Sigmoid colon (tissue), 7 donors: ENCODE data around the gene INAVA. TPM values are rescaled to one million over a fixed set of nuclear protein-coding genes. Genes with fewer than 3 reads are reported as not detected.
A peak's percentile ranks its signal among the peaks of the same experiment; 100 is the strongest.

Experiments used
- DNase-seq: peaks from one replicate; pipeline ENCODE4 v3.0.0-alpha.2; 2019
- H3K27ac ChIP-seq, 4 donors: fragments of 200-600 bp; sonication (generic); one replicate each; pipeline ENCODE4 v1.5.1; 2016 to 2019; ENCODE audit warnings: mild to moderate bottlenecking in 1 of 4
- H3K27me3 ChIP-seq, 3 donors: fragments of 200-600 bp; sonication (generic); one replicate each; pipeline ENCODE4 v1.5.1; 2019; ENCODE audit warnings: mild to moderate bottlenecking in 1 of 3
- H3K36me3 ChIP-seq, 4 donors: fragments of 200-600 bp; sonication (generic); one replicate each; pipeline ENCODE4 v1.5.1; 2016 to 2019
- H3K4me1 ChIP-seq, 4 donors: fragments of 200-600 bp; sonication (generic); one replicate each; pipeline ENCODE4 v1.5.1; 2017 to 2019
- H3K4me3 ChIP-seq, 4 donors: fragments of 200-600 bp; sonication (generic); one replicate each; pipeline ENCODE4 v1.5.1; 2017 to 2019; ENCODE audit warnings: mild to moderate bottlenecking in 2 of 4, moderate library complexity in 1 of 4
- H3K9me3 ChIP-seq, 4 donors: fragments of 200-600 bp in 3 of 4; sonication (generic) in 3 of 4; one replicate each; pipeline versions ENCODE4 v1.5.1 to v1.6.1; 2013 to 2019
- CTCF ChIP-seq, 4 experiments: fragments of 450-650 bp in 3 of 4; fragments of 200-600 bp in 1 of 4; IDR thresholded peaks; one replicate each; pipeline ENCODE4 v1.5.1; 2016 to 2019; ENCODE audit warnings: antibody characterized with exemption in 4 of 4, mild to moderate bottlenecking in 3 of 4, moderate library complexity in 2 of 4
- EP300 ChIP-seq, 4 donors: sonication (generic); formaldehyde crosslinking; IDR thresholded peaks; one replicate each; pipeline ENCODE4 v1.6.1; 2017; ENCODE audit warnings: antibody characterized with exemption in 4 of 4
- POLR2A ChIP-seq, 2 donors: fragments of 450-650 bp; IDR thresholded peaks; one replicate each; pipeline ENCODE4 v1.6.1; 2016; ENCODE audit warnings: antibody characterized with exemption in 2 of 2, mild to moderate bottlenecking in 2 of 2, moderate library complexity in 2 of 2
- POLR2AphosphoS5 ChIP-seq, 4 donors: sonication (generic); formaldehyde crosslinking; IDR thresholded peaks; one replicate each; pipeline ENCODE4 v1.6.1; 2017; ENCODE audit warnings: antibody characterized with exemption in 4 of 4
- WGBS, 2 donors: extraction: QIAGEN DNeasy Blood & Tissue Kit; methylation state at CpG; one replicate each; pipeline ENCODE4 v1.1.7; 2013; 5-methylcytosine and 5-hydroxymethylcytosine counted together
- intact Hi-C: fragments of 100-400 bp; cut with DNase I; formaldehyde crosslinking; loops from one replicate; pipeline ENCODE4 v1.15.1; 2023
- polyA plus RNA-seq, 3 donors: library from polyadenylated mRNA; stranded (reverse); fragments of 200-250 nt; gene quantifications; one replicate each; pipeline ENCODE4 v1.2.3, GENCODE V29; 2013
- total RNA-seq, 4 donors: library from RNA; depleted of rRNA; stranded (reverse); fragments of >200 nt; gene quantifications; one replicate each; pipeline ENCODE4 v1.1.0, GENCODE V29; 2016
- donor health status: healthy with polysubstance abuse.
- donor health status: Bipolar disorder and iron deficiency.
- donor health status: healthy.

The INAVA gene
- total and polyA plus RNA-seq, 7 donors, result 0.27 to 176 (median 1.4) TPM

- intact Hi-C loops, result no loop called here
- H3K36me3 ChIP-seq, result no peaks in the 10 kb centered on the region
- no peak for TF ChIP-seq POLR2AphosphoS5 (IDR thresholded peaks at IDR 0.05)
- no peak for TF ChIP-seq CTCF (IDR thresholded peaks at IDR 0.05)
- no peak for TF ChIP-seq EP300 (IDR thresholded peaks at IDR 0.05)
- TF ChIP-seq POLR2A (IDR thresholded peaks at IDR 0.05), result no peak
- H3K27ac ChIP-seq, result no peak overlapping the region
- peaks cover 0 to 14% (median 12%) of the 10 kb centered on the region in 4 donors for H3K4me1 ChIP-seq
- H3K9me3 ChIP-seq, result no peaks in the 10 kb centered on the region
- H3K4me3 ChIP-seq, result no peak overlapping the region
- H3K27me3 ChIP-seq, result peaks cover 6 to 38% (median 25%) of the 10 kb centered on the region in 3 donors
- DNase-seq, result no peak
These were observed 1.7 kb upstream of the INAVA start for GRCh38 chr1:200892958-200893357.

DNA sequence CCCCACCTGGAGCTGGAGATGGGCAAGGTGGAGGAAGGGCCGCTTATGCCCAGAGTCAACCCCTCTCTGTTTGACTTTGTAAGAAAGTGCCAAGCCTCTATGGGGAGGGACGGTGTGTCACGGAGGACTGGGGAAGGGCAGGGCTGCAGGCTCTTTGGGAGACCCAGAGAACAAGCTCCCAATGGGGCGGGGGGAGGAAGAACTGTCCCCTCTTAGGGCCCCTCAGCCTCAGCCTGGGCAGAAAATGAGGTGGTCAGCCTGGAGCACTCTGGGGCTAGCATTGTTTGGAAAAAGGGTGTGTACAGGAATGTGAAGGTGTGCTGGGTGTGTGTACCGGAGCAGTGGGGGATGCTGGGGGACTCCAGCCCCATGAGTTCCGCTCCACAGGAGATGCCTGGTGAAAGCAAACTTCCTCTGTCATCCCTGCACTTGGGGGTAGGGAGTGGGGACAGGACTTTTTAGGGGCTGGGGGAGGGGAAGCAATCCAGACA is 1.2 kb upstream of the INAVA start:
- Histone ChIP-seq H3K4me1 (peaks cover 0 to 14% (median 12%) of the 10 kb centered on the region in 4 donors), H3K27me3 (peaks cover 6 to 33% (median 25%) of the 10 kb centered on the region in 3 donors), H3K36me3 (no peaks in the 10 kb centered on the region), H3K4me3 (no peak overlapping the region), H3K9me3 (no peaks in the 10 kb centered on the region), H3K27ac (no peak overlapping the region)
- WGBS, 2 donors, result 21 to 70% methylated on average over 6 of the region's 6 CpGs
- intact Hi-C loops, result no loop called here
- TF ChIP-seq POLR2A (IDR thresholded peaks at IDR 0.05), result no peak
- TF ChIP-seq CTCF (IDR thresholded peaks at IDR 0.05), result no peak
- TF ChIP-seq POLR2AphosphoS5 (IDR thresholded peaks at IDR 0.05), result no peak
- TF ChIP-seq EP300 (IDR thresholded peaks at IDR 0.05), result no peak
- no peak for DNase-seq

- no peaks in the 10 kb centered on the region for H3K9me3 ChIP-seq
- peaks cover 0 to 14% (median 12%) of the 10 kb centered on the region in 4 donors for H3K4me1 ChIP-seq
- DNase-seq, result no peak
- intact Hi-C loops, result no loop called here
- H3K36me3 ChIP-seq, result no peaks in the 10 kb centered on the region
- H3K27me3 ChIP-seq, result peaks cover 6 to 21% (median 19%) of the 10 kb centered on the region in 3 donors
- H3K4me3 ChIP-seq, result no peak overlapping the region
- TF ChIP-seq CTCF (IDR thresholded peaks at IDR 0.05), result no peak
- TF ChIP-seq POLR2A (IDR thresholded peaks at IDR 0.05), result no peak
- TF ChIP-seq EP300 (IDR thresholded peaks at IDR 0.05), result no peak
- no peak for TF ChIP-seq POLR2AphosphoS5 (IDR thresholded peaks at IDR 0.05)
- H3K27ac ChIP-seq, result peak overlapping the region in 1 of 4 donors; percentile 20
- WGBS, 2 donors, result 21 to 67% methylated on average over 8 of the region's 8 CpGs
These were observed 716 bp downstream of the INAVA start for GRCh38 chr1:200895443-200895789.

DNA sequence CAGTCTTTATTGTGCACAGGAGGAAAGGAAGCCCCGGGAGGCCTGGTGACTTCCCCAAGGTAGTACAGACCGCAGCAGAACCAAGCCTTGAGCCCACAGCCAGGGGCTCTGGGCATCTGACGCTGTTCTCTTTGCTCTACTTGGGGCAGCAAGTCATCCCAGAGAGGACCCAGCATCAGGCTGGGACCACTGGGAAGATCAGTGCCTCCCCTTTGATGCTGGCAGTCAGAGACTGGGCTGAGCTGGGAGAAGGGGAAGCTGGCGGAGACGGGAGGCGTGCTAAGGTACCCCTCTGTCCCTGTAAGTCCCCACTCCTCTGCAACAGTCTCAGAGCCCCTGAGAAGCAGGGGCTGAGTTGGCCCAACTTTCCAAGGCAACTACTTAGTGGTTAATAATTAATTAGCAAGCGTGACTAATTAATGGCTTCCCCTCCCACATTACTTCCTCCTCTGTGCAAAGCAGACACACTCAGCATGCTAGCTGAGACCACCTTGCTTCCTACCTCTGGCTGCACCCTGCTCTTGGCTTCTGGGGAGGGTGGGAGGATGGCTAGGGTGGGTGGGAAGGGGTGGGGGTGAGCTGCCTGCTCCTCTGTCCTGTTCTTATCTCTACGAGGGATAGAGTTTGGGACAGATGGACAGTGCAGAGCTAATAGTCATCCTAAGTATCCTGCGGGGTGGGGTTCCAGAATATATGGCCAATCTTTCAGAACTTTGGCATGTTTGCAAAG is 1.3 kb downstream of the INAVA start:
- intact Hi-C loops, result no loop called here
- 17 to 67% methylated on average over 9 of the region's 9 CpGs for WGBS, 2 donors

More for the DNA sequence above, 1.3 kb downstream of the INAVA start:
- peaks cover 0 to 10% (median 9%) of the 10 kb centered on the region in 4 donors for H3K4me1 ChIP-seq
- TF ChIP-seq POLR2AphosphoS5 (IDR thresholded peaks at IDR 0.05), result no peak
- TF ChIP-seq POLR2A (IDR thresholded peaks at IDR 0.05), result no peak
- no peak for TF ChIP-seq EP300 (IDR thresholded peaks at IDR 0.05)
- no peak for TF ChIP-seq CTCF (IDR thresholded peaks at IDR 0.05)
- H3K27me3 ChIP-seq, result peaks cover 4 to 15% (median 14%) of the 10 kb centered on the region in 3 donors
- no peak for DNase-seq
- H3K4me3 ChIP-seq, result no peak overlapping the region
- H3K9me3 ChIP-seq, result no peaks in the 10 kb centered on the region
- H3K27ac ChIP-seq, result peak overlapping the region in 1 of 4 donors; percentile 20
- no peaks in the 10 kb centered on the region for H3K36me3 ChIP-seq
